Activated naive CD8-positive, alpha-beta T cell treated with anti-CD3 and anti-CD28 coated beads, Interleukin-2, amount 50 U/mL, for 16 hours (primary cell): ENCODE results near the gene PCDHGA2.
"Not testable (repeated sequence)": the region's sequence is repeated elsewhere in the genome, so short reads cannot be mapped to it uniquely, and the experiment has no call there.

Experiments
- DNase-seq: peaks from one replicate; pipeline ENCODE4 v3.0.0-alpha.2; 2020; ENCODE audit warnings: low read depth, low spot score

The PCDHGA2 gene

GRCh38 chr5:141338538-141339306 is at the start of gene PCDHGA2:
Gene PCDHGA2 (plus strand): TSS chr5:141338760.
- DNase-seq = no peak

GRCh38 chr5:141298376-141298775 is 40.2 kb upstream of the PCDHGA2 start:
- DNase-seq = no peak

- no peak for DNase-seq
Measured at GRCh38 chr5:141303756-141304155, 34.8 kb upstream of the PCDHGA2 start, which contains the start of gene SLC25A2. Gene SLC25A2 (minus strand): TSS chr5:141304049. CDS start chr5:141303865, 184 bp downstream.

- no peak for DNase-seq
Measured at GRCh38 chr5:141306630-141307029, 31.9 kb upstream of the PCDHGA2 start.

GRCh38 chr5:141313711-141314110 is 24.8 kb upstream of the PCDHGA2 start:
- DNase-seq = no peak

- not testable (repeated sequence) for DNase-seq
Measured at GRCh38 chr5:141316963-141317362, 21.6 kb upstream of the PCDHGA2 start.

- no peak for DNase-seq
Measured at GRCh38 chr5:141319202-141319601, 19.4 kb upstream of the PCDHGA2 start.

- no peak for DNase-seq
Measured at GRCh38 chr5:141319699-141320098, 18.9 kb upstream of the PCDHGA2 start.

- DNase-seq = peak; percentile 84
Measured at GRCh38 chr5:141320225-141321169, 18.1 kb upstream of the PCDHGA2 start, which contains the start of gene TAF7. Gene TAF7 (minus strand): TSS chr5:141320784. CDS start chr5:141320044, 740 bp downstream.

GRCh38 chr5:141322261-141322660 is 16.3 kb upstream of the PCDHGA2 start:
- no peak for DNase-seq

GRCh38 chr5:141326088-141326854 is 12.3 kb upstream of the PCDHGA2 start:
- peak; percentile 23 for DNase-seq

- no peak for DNase-seq
Measured at GRCh38 chr5:141328231-141328630, 10.3 kb upstream of the PCDHGA2 start.

GRCh38 chr5:141330299-141331080 is 8.1 kb upstream of the PCDHGA2 start, which contains the start of gene PCDHGA1:
Gene PCDHGA1 (plus strand): TSS chr5:141330514.
- DNase-seq = no peak

- not testable (repeated sequence) for DNase-seq
Measured at GRCh38 chr5:141332571-141332970, 6.0 kb upstream of the PCDHGA2 start.

- DNase-seq = not testable (repeated sequence)
Measured at GRCh38 chr5:141340781-141341354, 2.3 kb downstream of the PCDHGA2 start.

GRCh38 chr5:141342773-141343172 is 4.2 kb downstream of the PCDHGA2 start:
- DNase-seq = no peak

- no peak for DNase-seq
Measured at GRCh38 chr5:141343242-141343952, 4.8 kb downstream of the PCDHGA2 start, which contains the start of gene PCDHGA3. Gene PCDHGA3 (plus strand): TSS chr5:141343829. CDS start chr5:141344034, 205 bp downstream.

GRCh38 chr5:141343953-141344463 is 5.4 kb downstream of the PCDHGA2 start:
- no peak for DNase-seq

GRCh38 chr5:141345327-141345726 is 6.8 kb downstream of the PCDHGA2 start:
- no peak for DNase-seq
